OCI-LY3 (cell line): ENCODE data around the gene AKR1C1.

Experiments used
- H2AFZ ChIP-seq: fragments of 200-600, 300-600 bp; shearing (Covaris generic); 2 replicates; pipeline ENCODE4 v1.6.0; 2014; ENCODE audit warnings: antibody characterized with exemption, low read depth, low read length
- H3K27ac ChIP-seq: fragments of 200-600, 300-600 bp; sonication (generic); 2 replicates; pipeline ENCODE4 v1.5.1; 2014; ENCODE audit warnings: mild to moderate bottlenecking, low read length, moderate library complexity, mixed read lengths
- H3K27me3 ChIP-seq: fragments of 200-600, 300-600 bp; sonication (generic); 2 replicates; pipeline ENCODE4 v1.6.1; 2014; ENCODE audit warnings: low read depth, low read length, mixed read lengths
- H3K36me3 ChIP-seq: fragments of 200-600, 300-600 bp; sonication (generic); replicated peaks from 2 replicates; pipeline ENCODE3; 2014; ENCODE audit warnings: low read depth, low read length, mixed read lengths
- H3K4me1 ChIP-seq: fragments of 300-600, 200-600 bp; sonication (generic); 2 replicates; pipeline ENCODE4 v1.6.1; 2014; ENCODE audit warnings: low read length, mixed read lengths
- H3K4me2 ChIP-seq: fragments of 200-600, 300-600 bp; sonication (generic); 2 replicates; pipeline ENCODE4 v1.6.1; 2014; ENCODE audit warnings: low read length, mixed read lengths
- H3K4me3 ChIP-seq: fragments of 300-600, 200-600 bp; sonication (generic); 2 replicates; pipeline ENCODE4 v1.5.1; 2014; ENCODE audit warnings: antibody characterized with exemption, mild to moderate bottlenecking, low read length, moderate library complexity
- H3K79me2 ChIP-seq: fragments of 300-600, 200-600 bp; shearing (Covaris generic); 2 replicates; pipeline ENCODE4 v1.6.1; 2014; ENCODE audit warnings: mild to moderate bottlenecking, low read length, mixed read lengths
- H3K9ac ChIP-seq: fragments of 300-600, 200-600 bp; shearing (Covaris generic); 2 replicates; pipeline ENCODE4 v1.6.0; 2014; ENCODE audit warnings: mild to moderate bottlenecking, low read length, moderate library complexity
- H3K9me3 ChIP-seq: fragments of 200-600, 300-600 bp; shearing (Covaris generic); 2 replicates; pipeline ENCODE4 v1.6.1; 2014; ENCODE audit warnings: low read length, mixed read lengths; ENCODE audit not compliant: insufficient read depth
- H4K20me1 ChIP-seq: fragments of 200-600, 300-600 bp; sonication (generic); 2 replicates; pipeline ENCODE4 v1.6.1; 2016; ENCODE audit warnings: low read length, mixed read lengths; ENCODE audit not compliant: insufficient read depth
- CTCF ChIP-seq: fragments of 200-600, 300-600 bp; sonication (generic); IDR thresholded peaks from 2 replicates; pipeline ENCODE4 v1.5.1; 2014; ENCODE audit warnings: antibody characterized with exemption, low read length, low read depth
- EZH2phosphoT487 ChIP-seq: fragments of 200-600 bp; shearing (Covaris generic); IDR thresholded peaks from 2 replicates; pipeline ENCODE4 v1.6.1; 2018; ENCODE audit warnings: antibody characterized with exemption, mixed run types, low read depth

Gene AKR1C1

GRCh38 chr10:4943821-4944220 is 19.4 kb upstream of the AKR1C1 start:
- Histone ChIP-seq H3K4me2 (no peak overlapping the region), H3K9me3 (no peaks in the 10 kb centered on the region), H4K20me1 (no peaks in the 10 kb centered on the region), H2AFZ (no peak overlapping the region), H3K79me2 (no peaks in the 10 kb centered on the region), H3K4me3 (no peak overlapping the region), H3K36me3 (no peaks in the 10 kb centered on the region), H3K4me1 (no peaks in the 10 kb centered on the region), H3K9ac (no peak overlapping the region), H3K27me3 (peaks cover 9% of the 10 kb centered on the region; the same call in 1 of the 2 replicates), H3K27ac (no peak overlapping the region)
- TF ChIP-seq CTCF, result no peak
- TF ChIP-seq EZH2phosphoT487, result no peak

DNA sequence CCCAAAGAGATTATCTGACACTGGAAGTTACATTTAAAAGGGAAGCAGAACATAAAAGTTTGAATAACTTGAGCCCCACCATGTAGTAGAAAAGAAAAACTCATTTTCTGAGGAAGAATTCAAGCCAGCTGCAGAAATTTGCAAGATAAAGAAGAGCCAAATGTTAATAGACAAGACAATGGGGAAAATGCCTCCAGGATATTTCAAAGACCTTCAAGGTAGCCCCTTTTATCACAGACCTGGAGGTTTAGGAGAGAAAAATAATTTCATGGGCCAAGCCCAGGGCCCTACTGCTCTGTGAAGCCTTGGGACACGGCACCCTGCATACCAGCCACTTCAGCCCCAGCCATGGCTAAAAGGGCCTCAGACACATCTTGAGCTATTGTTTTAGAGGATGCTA is 18.4 kb upstream of the AKR1C1 start:
- Histone ChIP-seq H3K9me3 (no peaks in the 10 kb centered on the region), H4K20me1 (no peaks in the 10 kb centered on the region), H2AFZ (no peak overlapping the region), H3K4me1 (no peaks in the 10 kb centered on the region), H3K27ac (no peak overlapping the region), H3K4me3 (no peak overlapping the region), H3K27me3 (0 out of 2 replicates have a peak, but pooled peaks cover under 1% of the 10 kb centered on the region), H3K79me2 (no peaks in the 10 kb centered on the region), H3K36me3 (no peaks in the 10 kb centered on the region), H3K4me2 (no peak overlapping the region), H3K9ac (no peak overlapping the region)
- no peak for TF ChIP-seq EZH2phosphoT487
- no peak for TF ChIP-seq CTCF

DNA sequence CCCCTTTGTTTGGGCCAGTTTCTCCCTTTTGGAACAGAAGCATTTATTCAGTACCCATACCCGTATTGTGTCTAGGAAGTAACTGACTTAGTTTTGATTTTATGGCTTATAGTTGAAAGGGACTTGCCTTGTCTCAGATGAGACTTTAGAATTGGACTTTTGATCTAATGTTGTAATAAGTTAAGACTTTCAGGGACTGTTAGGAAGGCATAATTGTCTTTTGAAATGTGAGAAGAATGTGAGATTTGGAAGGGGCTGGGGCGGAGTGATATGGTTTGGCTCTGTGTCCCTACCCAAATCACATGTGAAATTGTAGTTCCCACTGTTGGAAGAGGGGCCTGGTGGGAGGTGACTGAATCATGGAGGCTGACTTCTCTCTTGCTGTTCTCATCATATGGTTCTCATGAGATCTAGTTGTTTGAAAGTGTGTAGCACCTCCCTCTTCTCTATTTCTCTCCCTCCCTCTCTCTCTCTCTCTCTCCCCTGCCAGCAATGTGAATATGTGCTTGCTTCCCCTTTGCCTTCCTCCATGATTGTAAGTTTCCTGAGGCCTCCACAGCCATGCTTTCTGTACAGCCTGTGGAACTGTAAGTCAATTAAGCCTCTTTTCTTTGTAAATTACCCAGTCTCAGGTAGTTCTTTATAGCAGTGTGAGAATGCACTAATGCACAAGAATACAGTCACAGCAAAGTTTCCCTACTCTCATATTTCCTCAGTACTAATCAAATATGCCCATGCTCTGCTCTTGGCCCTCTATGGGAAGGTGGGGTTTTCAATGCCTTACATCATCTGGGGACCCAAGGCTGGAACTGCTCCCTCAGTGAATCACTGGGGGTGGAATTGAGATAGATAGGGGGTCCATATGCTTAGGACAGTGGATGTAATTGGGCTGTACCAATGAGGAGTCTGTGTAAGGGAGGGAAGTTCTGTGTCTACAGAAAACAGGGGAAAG is 17.2 kb upstream of the AKR1C1 start:
- H3K27me3 ChIP-seq, result no peaks in the 10 kb centered on the region
- no peaks in the 10 kb centered on the region for H3K36me3 ChIP-seq
- no peaks in the 10 kb centered on the region for H3K79me2 ChIP-seq
- no peak overlapping the region for H3K9ac ChIP-seq
- H3K4me1 ChIP-seq, result no peaks in the 10 kb centered on the region
- H3K27ac ChIP-seq, result no peak overlapping the region
- no peaks in the 10 kb centered on the region for H4K20me1 ChIP-seq
- H2AFZ ChIP-seq, result no peak overlapping the region
- no peak for TF ChIP-seq EZH2phosphoT487
- no peak for TF ChIP-seq CTCF
- H3K4me2 ChIP-seq, result no peak overlapping the region
- H3K4me3 ChIP-seq, result no peak overlapping the region
- H3K9me3 ChIP-seq, result no peaks in the 10 kb centered on the region

- no peak overlapping the region for H2AFZ ChIP-seq
- H3K79me2 ChIP-seq, result no peaks in the 10 kb centered on the region
- H3K9ac ChIP-seq, result no peak overlapping the region
- TF ChIP-seq CTCF (no peak), EZH2phosphoT487 (no peak)
- no peak overlapping the region for H3K27ac ChIP-seq
- H3K36me3 ChIP-seq, result no peaks in the 10 kb centered on the region
- no peaks in the 10 kb centered on the region for H4K20me1 ChIP-seq
- no peaks in the 10 kb centered on the region for H3K4me1 ChIP-seq
- H3K4me2 ChIP-seq, result no peak overlapping the region
- H3K9me3 ChIP-seq, result no peaks in the 10 kb centered on the region
- H3K27me3 ChIP-seq, result no peaks in the 10 kb centered on the region
- no peak overlapping the region for H3K4me3 ChIP-seq
These were observed 16.1 kb upstream of the AKR1C1 start for GRCh38 chr10:4947039-4947634.
